Mesangial cell (primary cell): ENCODE results near the gene GNL3. TPM values are rescaled to one million over a fixed set of nuclear protein-coding genes. Genes with fewer than 3 reads are reported as not detected.

Experiments used
- total RNA-seq: library from RNA; depleted of rRNA; stranded (reverse); fragments of >200 nt; gene quantifications from 2 replicates; pipeline ENCODE4 v1.2.3, GENCODE V29; 2015

The GNL3 gene
- 31.2 and 48.9 TPM in 2 replicates for total RNA-seq

GRCh38 chr3:52685709-52686691 is at the start of gene GNL3, which contains the start of gene PBRM1:
TSS of gene GNL3 (plus strand) at chr3:52686032. CDS start at chr3:52686093, 61 bp downstream.
TSS of gene PBRM1 (minus strand) at chr3:52685913.

GRCh38 chr3:52705688-52706686 is 20.2 kb downstream of the GNL3 start, which contains the start of the genes GLT8D1 and SPCS1:
TSS of gene GLT8D1 (minus strand) at chr3:52705791. CDS start at chr3:52700460, 5,331 bp downstream.
TSS of gene SPCS1 (plus strand) at chr3:52706106. CDS start at chr3:52706247, 141 bp downstream.

Other genes starting within 250 kb of the GNL3 start
- 0.25 TPM in 1 of 2 replicates, not detected in the other for gene SEMA3G, start 240.9 kb upstream of the GNL3 start, total RNA-seq
- gene TNNC1, start 232.0 kb upstream of the GNL3 start, total RNA-seq = 0.49 and 3.0 TPM in 2 replicates
- 30.3 and 79.9 TPM in 2 replicates for gene NISCH, start 230.4 kb upstream of the GNL3 start, total RNA-seq
- 0.13 and 0.33 TPM in 2 replicates for gene STAB1, start 190.7 kb upstream of the GNL3 start, total RNA-seq
- gene NT5DC2, start 152.2 kb upstream of the GNL3 start, total RNA-seq = 162 and 351 TPM in 2 replicates
- 1.3 and 2.0 TPM in 2 replicates for gene UQCC5, start 149.4 kb upstream of the GNL3 start, total RNA-seq
- 40.6 and 64.9 TPM in 2 replicates for gene PBRM1, start 119 bp upstream of the GNL3 start, total RNA-seq
- 56.9 and 76.3 TPM in 2 replicates for gene GLT8D1, start 19.8 kb downstream of the GNL3 start, total RNA-seq
- 144 and 166 TPM in 2 replicates for gene SPCS1, start 20.1 kb downstream of the GNL3 start, total RNA-seq
- 11.3 and 12.4 TPM in 2 replicates for gene NEK4, start 84.9 kb downstream of the GNL3 start, total RNA-seq
- gene ITIH1, start 91.6 kb downstream of the GNL3 start, total RNA-seq = not detected in 2 replicates
- gene ITIH3, start 108.8 kb downstream of the GNL3 start, total RNA-seq = 0.38 TPM in 1 of 2 replicates, not detected in the other
- gene ITIH4, start 144.6 kb downstream of the GNL3 start, total RNA-seq = 0.63 TPM in 1 of 2 replicates, not detected in the other
- gene MUSTN1, start 149.0 kb downstream of the GNL3 start, total RNA-seq = not detected in 2 replicates
- 13.9 and 15.6 TPM in 2 replicates for gene STIMATE, start 211.5 kb downstream of the GNL3 start, total RNA-seq